ENCODE results near the gene NSD1.

NSD1 gene

DNA sequence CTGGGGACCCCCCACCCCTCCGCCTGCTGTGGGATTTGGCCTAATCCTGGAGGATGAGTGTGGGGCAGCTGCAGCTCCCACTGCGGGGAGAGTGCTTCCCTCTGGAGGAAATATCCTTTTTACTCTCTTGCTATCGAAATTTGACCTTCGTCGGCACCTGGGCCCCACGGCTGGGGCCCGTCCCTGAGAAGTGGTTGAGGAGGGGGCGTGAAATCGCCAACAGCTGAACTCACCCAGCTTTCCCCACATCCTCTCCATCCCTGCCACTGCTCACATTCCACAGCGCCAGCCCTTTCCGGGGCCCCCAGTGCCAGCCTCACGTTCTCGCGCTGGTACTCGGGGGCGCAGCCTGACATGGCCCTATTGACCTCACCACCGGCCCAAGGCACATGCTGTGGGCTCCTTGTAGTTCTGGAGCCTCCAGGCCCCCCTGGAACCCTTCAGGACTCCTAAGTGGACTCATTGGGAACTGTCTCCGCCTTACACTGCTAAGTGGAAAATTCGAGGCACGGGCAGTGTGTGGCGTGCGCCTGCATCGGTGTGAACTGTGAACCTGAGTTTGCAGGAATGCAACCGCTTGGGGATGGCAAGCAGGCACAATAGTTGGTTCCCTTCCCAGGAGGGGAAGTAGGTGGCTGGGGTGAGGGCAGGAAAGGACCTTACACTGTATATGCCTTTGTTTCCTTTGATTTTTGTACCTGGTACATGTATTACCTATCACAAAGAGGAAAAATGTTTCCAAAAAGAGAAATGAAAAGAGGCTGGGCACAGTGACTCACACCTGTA is 27.7 kb upstream of the NSD1 start:
- Histone ChIP-seq H2AFZ (ENCODE audit: low read depth, low read length) (no peak overlapping the region), H3K9me3 (ENCODE audit: low read length) (no peaks in the 10 kb centered on the region), H3K4me1 (ENCODE audit: insufficient read depth, low read length) (no peaks in the 10 kb centered on the region), H3K27me3 (ENCODE audit: insufficient read depth, low read length) (peaks cover 2% of the 10 kb centered on the region), H3K36me3 (ENCODE audit: insufficient read depth, low read length) (no peaks in the 10 kb centered on the region), H3K4me3 (ENCODE audit: low read length) (no peak overlapping the region)

DNA sequence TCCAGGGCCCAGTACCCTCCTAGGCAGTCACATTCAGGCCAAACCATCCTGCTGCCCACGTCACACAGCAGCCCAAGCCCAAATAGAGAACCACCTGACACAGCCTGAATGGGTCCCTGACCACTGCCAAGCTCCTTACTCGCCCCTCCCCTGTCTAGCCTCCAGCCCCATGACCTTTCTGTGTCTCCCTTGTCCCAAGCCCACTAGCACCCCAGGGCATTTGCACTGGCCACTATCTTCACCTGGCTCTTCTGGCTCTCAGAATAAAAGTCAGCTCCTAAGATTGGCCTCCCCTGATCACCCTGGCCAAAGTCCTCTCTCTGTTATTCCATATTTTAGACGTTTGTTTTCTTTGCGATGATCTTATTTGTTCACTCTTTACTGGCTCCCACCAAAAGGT is 26.4 kb upstream of the NSD1 start:
- Histone ChIP-seq H3K9me3 (ENCODE audit: low read length) (no peaks in the 10 kb centered on the region), H2AFZ (ENCODE audit: low read depth, low read length) (no peak overlapping the region), H3K27me3 (ENCODE audit: insufficient read depth, low read length) (peaks cover 2% of the 10 kb centered on the region), H3K4me1 (ENCODE audit: insufficient read depth, low read length) (no peaks in the 10 kb centered on the region), H3K36me3 (ENCODE audit: insufficient read depth, low read length) (no peaks in the 10 kb centered on the region), H3K4me3 (ENCODE audit: low read length) (no peak overlapping the region)

GRCh38 chr5:177109810-177110209 is 23.8 kb upstream of the NSD1 start:
- Histone ChIP-seq H3K9me3 (ENCODE audit: low read length) (no peaks in the 10 kb centered on the region), H3K4me3 (ENCODE audit: low read length) (no peak overlapping the region), H3K27me3 (ENCODE audit: insufficient read depth, low read length) (no peaks in the 10 kb centered on the region), H3K36me3 (ENCODE audit: insufficient read depth, low read length) (no peaks in the 10 kb centered on the region), H2AFZ (ENCODE audit: low read depth, low read length) (no peak overlapping the region), H3K4me1 (ENCODE audit: insufficient read depth, low read length) (no peaks in the 10 kb centered on the region)

GRCh38 chr5:177111720-177112394 is 21.7 kb upstream of the NSD1 start:
- no peaks in the 10 kb centered on the region for H3K36me3 ChIP-seq (ENCODE audit: insufficient read depth, low read length)
- H2AFZ ChIP-seq (ENCODE audit: low read depth, low read length), result no peak overlapping the region
- H3K9me3 ChIP-seq (ENCODE audit: low read length), result no peaks in the 10 kb centered on the region
- no peak overlapping the region for H3K4me3 ChIP-seq (ENCODE audit: low read length)
- no peaks in the 10 kb centered on the region for H3K27me3 ChIP-seq (ENCODE audit: insufficient read depth, low read length)
- H3K4me1 ChIP-seq (ENCODE audit: insufficient read depth, low read length), result no peaks in the 10 kb centered on the region

DNA sequence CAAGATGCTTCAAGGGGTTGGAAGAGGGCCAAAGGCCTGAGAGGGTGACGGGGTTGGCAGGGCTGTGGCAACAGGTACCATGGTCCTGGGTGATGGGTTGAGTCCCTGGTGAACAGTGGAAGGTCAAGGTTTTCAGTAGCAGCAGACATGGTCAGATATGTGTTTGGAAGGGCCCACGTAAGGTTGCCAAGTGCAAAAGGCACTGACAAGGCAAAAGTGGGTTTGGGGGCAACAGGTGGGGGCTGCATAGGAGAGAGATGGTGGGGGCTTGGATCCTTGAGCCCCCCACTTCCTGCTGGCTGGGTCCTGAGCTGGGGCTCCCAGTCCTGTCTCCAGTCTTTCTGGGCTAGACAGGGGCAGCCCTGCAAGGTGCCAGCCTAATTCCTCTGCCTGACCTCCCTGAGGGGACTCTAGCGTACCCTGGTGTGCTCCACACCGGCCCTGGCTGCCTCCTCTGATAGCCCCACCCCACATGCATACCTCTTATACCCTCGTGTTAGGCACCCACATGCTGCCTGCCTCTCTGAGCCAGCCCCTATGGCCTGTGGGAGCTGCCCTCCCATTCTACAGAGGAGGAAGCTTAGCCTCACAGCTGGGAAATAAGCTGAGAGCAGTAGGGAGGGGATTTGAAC is 20.9 kb upstream of the NSD1 start:
- no peak overlapping the region for H2AFZ ChIP-seq (ENCODE audit: low read depth, low read length)
- no peaks in the 10 kb centered on the region for H3K27me3 ChIP-seq (ENCODE audit: insufficient read depth, low read length)
- no peaks in the 10 kb centered on the region for H3K36me3 ChIP-seq (ENCODE audit: insufficient read depth, low read length)
- H3K9me3 ChIP-seq (ENCODE audit: low read length), result no peaks in the 10 kb centered on the region
- H3K4me3 ChIP-seq (ENCODE audit: low read length), result no peak overlapping the region
- no peaks in the 10 kb centered on the region for H3K4me1 ChIP-seq (ENCODE audit: insufficient read depth, low read length)

DNA sequence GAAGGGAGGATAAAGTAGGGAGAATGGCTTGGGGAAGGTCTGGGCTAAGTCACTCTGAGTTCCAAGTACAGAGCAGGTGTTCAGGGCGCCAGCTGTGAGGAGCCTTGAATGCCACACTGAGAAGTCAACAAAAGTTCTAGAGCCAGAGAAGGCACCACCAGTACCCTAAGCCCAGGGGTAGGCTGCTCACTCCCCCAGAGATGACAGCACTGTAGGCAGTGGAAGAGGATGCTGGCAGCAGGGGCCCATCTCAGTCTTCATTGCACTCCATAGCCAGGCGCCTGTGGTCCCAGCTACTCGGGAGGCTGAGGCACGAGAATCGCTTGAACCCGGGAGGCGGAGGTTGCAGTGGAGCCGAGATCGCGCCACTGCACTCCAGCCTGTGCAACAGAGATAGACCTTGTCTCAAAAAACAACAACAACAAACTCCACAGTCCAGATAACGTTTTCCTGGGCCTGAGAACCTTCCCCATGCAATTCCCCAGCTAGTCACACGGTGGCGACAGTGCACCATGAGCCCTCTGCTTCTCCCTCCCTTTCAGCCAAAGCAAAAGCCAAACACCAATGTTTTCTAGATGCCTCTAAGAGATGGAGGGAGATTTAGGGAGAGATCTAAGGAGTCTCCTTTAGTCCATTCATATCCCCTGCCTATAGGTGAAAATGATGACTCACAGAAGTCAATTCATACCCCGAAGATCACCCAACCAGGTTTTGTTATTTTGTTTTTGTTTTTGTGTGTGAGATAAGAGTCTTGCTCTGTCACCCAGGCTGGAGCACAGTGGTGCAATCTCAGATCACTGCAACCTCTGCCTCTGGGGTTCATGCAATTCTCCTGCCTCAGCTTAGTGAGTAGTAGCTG is 19.8 kb upstream of the NSD1 start:
- Histone ChIP-seq H3K36me3 (ENCODE audit: insufficient read depth, low read length) (no peaks in the 10 kb centered on the region), H3K4me1 (ENCODE audit: insufficient read depth, low read length) (no peaks in the 10 kb centered on the region), H3K27me3 (ENCODE audit: insufficient read depth, low read length) (no peaks in the 10 kb centered on the region), H3K4me3 (ENCODE audit: low read length) (no peak overlapping the region), H2AFZ (ENCODE audit: low read depth, low read length) (no peak overlapping the region), H3K9me3 (ENCODE audit: low read length) (no peaks in the 10 kb centered on the region)

DNA sequence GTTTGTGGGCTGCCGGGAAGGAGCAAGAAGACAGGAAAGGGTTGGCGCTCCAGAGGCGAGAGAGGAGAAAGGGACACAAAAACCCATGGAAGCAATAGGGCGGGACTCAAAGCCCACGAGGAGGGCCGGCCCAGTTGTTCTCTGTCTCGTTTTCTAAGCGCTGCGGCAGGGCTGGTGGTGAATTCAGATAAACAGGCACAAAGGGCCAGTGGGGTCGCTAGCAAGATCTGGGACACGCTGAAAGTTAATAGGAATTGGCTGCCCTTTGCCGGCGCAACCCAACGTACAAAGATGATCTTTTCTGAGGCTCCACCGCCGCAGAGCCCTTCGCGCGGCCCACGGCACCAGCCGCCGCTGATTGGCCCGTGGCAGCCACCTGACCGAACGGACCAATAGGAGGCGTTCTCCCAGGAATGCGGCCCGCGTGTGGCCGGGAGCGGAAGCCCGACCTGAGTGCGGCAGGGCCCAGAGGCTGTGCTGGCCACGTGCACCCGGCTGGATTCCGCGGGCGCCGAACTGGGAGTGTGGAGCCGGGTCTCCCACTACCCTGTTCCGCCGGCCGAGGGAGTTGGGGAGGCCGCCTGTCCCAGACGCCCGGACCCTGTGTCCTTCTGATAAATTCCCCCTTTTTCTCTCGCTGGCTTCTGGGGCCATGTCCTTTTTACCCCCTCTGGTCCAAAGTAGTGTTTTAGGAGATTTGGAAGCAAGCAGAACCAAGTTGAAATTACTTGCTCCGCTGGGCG is 16.8 kb upstream of the NSD1 start:
- Histone ChIP-seq H3K4me1 (ENCODE audit: insufficient read depth, low read length) (no peaks in the 10 kb centered on the region), H3K4me3 (ENCODE audit: low read length) (no peak overlapping the region), H2AFZ (ENCODE audit: low read depth, low read length) (no peak overlapping the region), H3K9me3 (ENCODE audit: low read length) (no peaks in the 10 kb centered on the region), H3K36me3 (ENCODE audit: insufficient read depth, low read length) (no peaks in the 10 kb centered on the region), H3K27me3 (ENCODE audit: insufficient read depth, low read length) (no peaks in the 10 kb centered on the region)

DNA sequence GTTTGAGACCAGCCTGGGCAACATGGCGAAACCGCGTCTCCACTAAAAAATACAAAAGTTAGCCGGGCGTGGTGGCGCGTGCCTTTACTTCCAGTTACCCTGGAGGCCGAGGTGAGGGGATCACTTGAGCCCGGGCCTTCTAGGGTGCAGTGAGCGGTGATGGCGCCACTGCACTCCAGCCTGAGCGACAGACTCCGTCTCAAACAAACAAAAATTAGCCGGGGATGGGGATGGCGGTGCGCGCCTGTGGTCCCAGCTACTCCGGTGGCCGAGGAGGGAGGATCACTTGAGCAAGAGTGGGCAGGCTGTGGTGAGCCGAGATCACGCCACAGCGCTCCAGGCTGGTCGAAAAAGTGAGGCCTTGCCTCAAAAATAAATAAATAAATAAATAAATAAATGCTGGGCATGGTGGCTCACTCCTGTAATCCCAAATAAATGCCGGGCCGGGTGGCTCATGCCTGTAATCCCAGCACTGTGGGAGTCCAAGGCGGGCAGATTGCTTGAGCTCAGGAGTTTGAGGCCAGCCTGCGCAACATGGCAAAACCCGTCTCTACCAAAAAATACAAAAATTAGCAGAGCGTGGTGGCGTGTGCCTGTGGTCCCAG is 16.0 kb upstream of the NSD1 start:
- no peaks in the 10 kb centered on the region for H3K4me1 ChIP-seq (ENCODE audit: insufficient read depth, low read length)

GRCh38 chr5:177122566-177122965 is 11.0 kb upstream of the NSD1 start:
- no peaks in the 10 kb centered on the region for H3K4me1 ChIP-seq (ENCODE audit: insufficient read depth, low read length)
- no peak overlapping the region for H2AFZ ChIP-seq (ENCODE audit: low read depth, low read length)
- H3K27me3 ChIP-seq (ENCODE audit: insufficient read depth, low read length), result no peaks in the 10 kb centered on the region
- H3K4me3 ChIP-seq (ENCODE audit: low read length), result no peak overlapping the region
- H3K9me3 ChIP-seq (ENCODE audit: low read length), result no peaks in the 10 kb centered on the region
- H3K36me3 ChIP-seq (ENCODE audit: insufficient read depth, low read length), result no peaks in the 10 kb centered on the region

More for the DNA sequence above, 16.0 kb upstream of the NSD1 start:
- H3K4me3 ChIP-seq (ENCODE audit: low read length), result no peak overlapping the region
- H3K36me3 ChIP-seq (ENCODE audit: insufficient read depth, low read length), result no peaks in the 10 kb centered on the region
- no peaks in the 10 kb centered on the region for H3K27me3 ChIP-seq (ENCODE audit: insufficient read depth, low read length)
- no peaks in the 10 kb centered on the region for H3K9me3 ChIP-seq (ENCODE audit: low read length)
- H2AFZ ChIP-seq (ENCODE audit: low read depth, low read length), result no peak overlapping the region

DNA sequence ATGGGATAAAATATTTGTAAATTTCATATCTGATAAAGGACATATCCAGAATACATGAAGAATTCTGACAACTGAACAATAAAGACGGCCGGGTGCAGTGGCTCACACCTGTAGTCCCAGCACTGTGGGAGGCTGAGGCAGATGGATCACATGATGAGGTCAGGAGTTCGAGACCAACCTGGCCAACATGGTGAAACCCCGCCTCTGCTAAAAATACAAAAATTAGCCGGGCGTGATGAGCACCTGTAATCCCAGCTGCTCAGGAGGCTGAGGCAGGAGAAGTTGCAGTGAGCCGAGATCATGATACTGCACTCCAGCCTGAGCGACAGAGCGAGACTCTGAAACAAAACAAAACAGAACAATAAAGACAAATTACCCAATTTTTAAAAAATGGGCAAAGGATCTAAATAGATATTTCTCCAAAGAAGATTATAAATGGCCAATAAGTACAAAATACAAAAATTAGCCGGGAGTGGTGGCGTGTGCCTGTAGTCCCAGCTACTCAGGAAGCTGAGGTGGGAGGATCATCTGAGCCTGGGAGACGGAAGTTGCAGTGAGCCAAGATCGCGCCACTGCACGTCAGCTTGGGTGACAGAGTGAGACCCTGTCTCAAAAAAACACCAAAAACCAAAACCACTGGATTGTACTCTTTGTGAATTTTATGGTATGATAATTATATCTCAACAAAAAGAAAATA is 9.6 kb upstream of the NSD1 start:
- Histone ChIP-seq H3K4me1 (ENCODE audit: insufficient read depth, low read length) (no peaks in the 10 kb centered on the region), H3K4me3 (ENCODE audit: low read length) (no peak overlapping the region), H3K9me3 (ENCODE audit: low read length) (no peaks in the 10 kb centered on the region), H3K27me3 (ENCODE audit: insufficient read depth, low read length) (no peaks in the 10 kb centered on the region), H3K36me3 (ENCODE audit: insufficient read depth, low read length) (no peaks in the 10 kb centered on the region), H2AFZ (ENCODE audit: low read depth, low read length) (no peak overlapping the region)

GRCh38 chr5:177124486-177124991 is 9.0 kb upstream of the NSD1 start:
- H3K4me3 ChIP-seq (ENCODE audit: low read length), result no peak overlapping the region

More at GRCh38 chr5:177124486-177124991, 9.0 kb upstream of the NSD1 start:
- Histone ChIP-seq H3K27me3 (ENCODE audit: insufficient read depth, low read length) (no peaks in the 10 kb centered on the region), H3K4me1 (ENCODE audit: insufficient read depth, low read length) (no peaks in the 10 kb centered on the region), H3K9me3 (ENCODE audit: low read length) (no peaks in the 10 kb centered on the region), H3K36me3 (ENCODE audit: insufficient read depth, low read length) (no peaks in the 10 kb centered on the region), H2AFZ (ENCODE audit: low read depth, low read length) (no peak overlapping the region)

Data from neuron (in vitro differentiated cells).